RWPE2 (cell line): ENCODE results near the gene SFXN2.
"Not testable (repeated sequence)": the region's sequence is repeated elsewhere in the genome, so short reads cannot be mapped to it uniquely, and the experiment has no call there.

ENCODE experiments used
- ATAC-seq: fragments of 200-7000 bp; cut with Tn5 transposase; 3 replicates; pipeline ENCODE4 v1.9.1; 2021; ENCODE audit warnings: low read depth
- DNase-seq: peaks from one replicate; pipeline ENCODE4 v3.0.0-alpha.2; 2020; ENCODE audit warnings: low spot score
- H3K27ac ChIP-seq: fragments of 450-650 bp; 2 replicates; pipeline ENCODE4 v1.5.1; 2017; ENCODE audit warnings: mild to moderate bottlenecking; ENCODE audit not compliant: poor library complexity, severe bottlenecking
- H3K27me3 ChIP-seq: fragments of 250-450 bp; sonication (Bioruptor Pico); 2 replicates; pipeline ENCODE4 v1.5.1; 2021; ENCODE audit warnings: mild to moderate bottlenecking, moderate library complexity; ENCODE audit not compliant: insufficient read depth, poor library complexity, severe bottlenecking
- H3K36me3 ChIP-seq: fragments of 250-450 bp; sonication (Bioruptor Pico); 2 replicates; pipeline ENCODE4 v1.5.1; 2020; ENCODE audit warnings: low read depth, mild to moderate bottlenecking, moderate library complexity
- H3K4me1 ChIP-seq: fragments of 250-450 bp; sonication (Bioruptor Pico); 2 replicates; pipeline ENCODE4 v1.5.1; 2021; ENCODE audit warnings: mild to moderate bottlenecking, moderate library complexity; ENCODE audit not compliant: insufficient read depth, poor library complexity, severe bottlenecking
- H3K4me3 ChIP-seq: fragments of 250-450 bp; sonication (Bioruptor Pico); 2 replicates; pipeline ENCODE4 v1.5.1; 2021; ENCODE audit warnings: mild to moderate bottlenecking, moderate library complexity; ENCODE audit not compliant: severe bottlenecking
- H3K9me3 ChIP-seq: fragments of 250-450 bp; sonication (Bioruptor Pico); 2 replicates; pipeline ENCODE4 v1.5.1; 2021; ENCODE audit warnings: mild to moderate bottlenecking, moderate library complexity; ENCODE audit not compliant: severe bottlenecking
- TF ChIP-seq, protein P1 (sequence below): fragments of 450-650 bp; IDR thresholded peaks from one replicate; pipeline ENCODE4 v1.5.1; 2017; ENCODE audit warnings: mild to moderate bottlenecking, moderate library complexity; ENCODE audit not compliant: poor library complexity, severe bottlenecking

The SFXN2 gene

DNA sequence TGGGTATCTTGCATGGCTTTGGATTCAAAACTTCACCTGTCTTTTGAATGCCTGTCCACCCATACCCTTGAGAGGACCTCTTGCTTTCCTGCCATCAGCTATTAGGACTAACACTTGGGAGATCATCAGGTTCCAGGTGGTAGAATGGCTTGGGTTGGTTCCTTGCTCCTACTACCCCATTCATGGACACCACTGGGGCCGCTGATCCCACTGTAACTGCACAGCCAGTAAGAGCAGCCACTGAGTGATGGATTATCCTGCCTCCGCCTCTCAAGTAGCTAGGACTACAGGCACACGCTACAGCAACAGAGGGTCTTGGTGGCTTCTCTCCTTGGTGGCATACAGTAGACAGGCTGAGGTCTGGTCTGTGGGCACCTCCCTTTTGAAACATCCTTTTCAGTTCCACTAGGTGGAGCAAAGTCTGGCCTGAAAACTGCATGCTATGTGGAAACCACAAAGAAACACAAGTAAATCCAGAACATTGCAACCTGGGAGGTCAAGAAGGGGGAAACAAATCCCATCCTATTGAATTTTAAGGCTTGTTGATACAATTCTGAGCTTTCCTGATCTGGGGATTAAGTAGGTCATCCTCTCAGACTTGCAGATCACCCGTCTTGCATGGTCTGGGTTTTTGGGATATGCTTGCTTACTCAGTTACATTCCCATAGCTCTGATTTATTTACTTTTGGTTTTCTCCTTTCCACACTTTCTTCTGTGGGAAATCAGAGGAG is 38.7 kb downstream of the SFXN2 start:
- Histone ChIP-seq H3K4me1 (peaks cover 4% of the 10 kb centered on the region), H3K27ac (peak overlapping the region; percentile 27), H3K27me3 (no peaks in the 10 kb centered on the region), H3K4me3 (no peak overlapping the region), H3K36me3 (no peaks in the 10 kb centered on the region), H3K9me3 (no peaks in the 10 kb centered on the region)
- DNase-seq: no peak
- peak; percentile 88 for ATAC-seq
- TF ChIP-seq, protein P1, sequence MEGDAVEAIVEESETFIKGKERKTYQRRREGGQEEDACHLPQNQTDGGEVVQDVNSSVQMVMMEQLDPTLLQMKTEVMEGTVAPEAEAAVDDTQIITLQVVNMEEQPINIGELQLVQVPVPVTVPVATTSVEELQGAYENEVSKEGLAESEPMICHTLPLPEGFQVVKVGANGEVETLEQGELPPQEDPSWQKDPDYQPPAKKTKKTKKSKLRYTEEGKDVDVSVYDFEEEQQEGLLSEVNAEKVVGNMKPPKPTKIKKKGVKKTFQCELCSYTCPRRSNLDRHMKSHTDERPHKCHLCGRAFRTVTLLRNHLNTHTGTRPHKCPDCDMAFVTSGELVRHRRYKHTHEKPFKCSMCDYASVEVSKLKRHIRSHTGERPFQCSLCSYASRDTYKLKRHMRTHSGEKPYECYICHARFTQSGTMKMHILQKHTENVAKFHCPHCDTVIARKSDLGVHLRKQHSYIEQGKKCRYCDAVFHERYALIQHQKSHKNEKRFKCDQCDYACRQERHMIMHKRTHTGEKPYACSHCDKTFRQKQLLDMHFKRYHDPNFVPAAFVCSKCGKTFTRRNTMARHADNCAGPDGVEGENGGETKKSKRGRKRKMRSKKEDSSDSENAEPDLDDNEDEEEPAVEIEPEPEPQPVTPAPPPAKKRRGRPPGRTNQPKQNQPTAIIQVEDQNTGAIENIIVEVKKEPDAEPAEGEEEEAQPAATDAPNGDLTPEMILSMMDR: peak; percentile 81

DNA sequence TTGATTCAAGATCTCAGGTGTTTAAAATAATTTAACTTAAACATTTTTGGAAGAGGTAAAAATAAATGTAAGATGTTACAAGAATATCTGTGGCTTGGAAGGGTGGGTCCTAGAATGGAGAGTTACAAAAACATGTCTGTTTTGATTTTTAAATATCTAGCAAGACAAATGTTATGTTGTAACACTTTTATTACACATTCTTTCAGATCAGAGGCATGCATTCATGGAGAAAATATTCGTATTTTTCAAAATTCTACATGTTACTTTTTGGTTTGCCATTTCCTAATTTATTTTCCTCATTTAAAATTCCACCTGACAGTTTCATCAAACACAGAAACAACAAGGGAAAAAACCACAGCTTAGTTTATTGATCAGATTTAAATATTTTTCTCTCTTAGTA is 39.3 kb downstream of the SFXN2 start:
- Histone ChIP-seq H3K4me3 (no peak overlapping the region), H3K4me1 (peaks cover 4% of the 10 kb centered on the region), H3K27ac (peak overlapping the region; percentile 27), H3K36me3 (0 out of 2 replicates have a peak, but pooled peaks cover 4% of the 10 kb centered on the region), H3K9me3 (no peaks in the 10 kb centered on the region), H3K27me3 (no peaks in the 10 kb centered on the region)
- DNase-seq (no peak), ATAC-seq (no peak)
- TF ChIP-seq, protein P1: peak; percentile 3

DNA sequence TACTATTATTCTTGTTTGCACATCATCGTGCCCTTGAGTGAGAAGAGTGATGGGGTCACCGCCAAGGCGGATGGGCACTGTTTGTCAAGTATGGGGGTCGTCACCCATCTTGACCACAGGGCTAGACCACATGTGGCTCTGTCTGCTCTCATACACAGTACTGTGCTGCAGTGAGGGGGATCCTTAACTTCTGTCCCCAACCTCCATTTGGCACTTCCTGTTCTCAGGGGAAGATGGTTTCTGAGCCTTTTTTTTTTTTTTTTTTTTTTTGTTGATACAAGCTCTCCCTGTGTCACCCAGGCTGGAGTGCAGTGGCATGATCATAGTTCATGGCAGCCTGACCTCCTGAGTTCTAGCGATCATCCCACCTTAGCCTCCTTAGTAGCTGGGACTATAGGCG is 42.9 kb downstream of the SFXN2 start:
- TF ChIP-seq, protein P1: no peak
- Histone ChIP-seq H3K4me3 (no peak overlapping the region), H3K9me3 (no peaks in the 10 kb centered on the region), H3K36me3 (0 out of 2 replicates have a peak, but pooled peaks cover 4% of the 10 kb centered on the region), H3K4me1 (peaks cover 4% of the 10 kb centered on the region), H3K27me3 (no peaks in the 10 kb centered on the region), H3K27ac (no peak overlapping the region)
- no peak for ATAC-seq
- no peak for DNase-seq

DNA sequence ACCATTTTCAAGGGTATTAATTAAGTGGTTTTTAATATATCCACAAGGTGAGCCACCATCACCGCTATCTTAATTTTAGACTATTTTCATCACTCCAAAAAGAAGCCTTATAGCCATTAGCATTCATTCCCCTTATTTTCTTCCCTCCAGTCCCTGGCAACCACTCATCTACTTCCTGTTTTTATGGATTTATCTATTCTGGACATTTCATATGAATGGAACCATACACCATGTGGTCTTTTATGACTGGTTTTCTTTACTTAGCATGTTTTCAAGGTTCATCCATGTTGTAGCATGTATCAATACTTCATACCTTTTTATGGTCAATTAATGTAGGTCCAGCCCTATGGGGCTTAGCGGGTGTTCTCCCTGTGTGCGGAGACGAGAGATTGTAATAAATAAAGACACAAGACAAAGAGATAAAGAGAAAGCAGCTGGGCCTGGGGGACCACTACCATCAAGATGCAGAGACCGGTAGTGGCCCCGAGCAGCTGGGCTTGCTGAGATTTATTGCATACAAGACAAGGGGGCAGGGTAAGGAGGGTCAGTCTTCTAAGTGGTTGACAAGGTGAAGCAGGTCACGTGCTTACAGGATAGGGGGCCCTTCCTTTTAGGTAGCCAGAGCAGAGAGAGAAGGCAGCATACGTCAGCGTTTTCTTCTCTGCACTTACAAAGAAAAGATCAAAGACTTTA is 44.0 kb downstream of the SFXN2 start:
- DNase-seq: no peak
- Histone ChIP-seq H3K9me3 (no peaks in the 10 kb centered on the region), H3K4me1 (peaks cover 4% of the 10 kb centered on the region), H3K36me3 (0 out of 2 replicates have a peak, but pooled peaks cover 4% of the 10 kb centered on the region), H3K4me3 (no peak overlapping the region), H3K27ac (no peak overlapping the region), H3K27me3 (no peaks in the 10 kb centered on the region)
- no peak for ATAC-seq
- TF ChIP-seq, protein P1: no peak

DNA sequence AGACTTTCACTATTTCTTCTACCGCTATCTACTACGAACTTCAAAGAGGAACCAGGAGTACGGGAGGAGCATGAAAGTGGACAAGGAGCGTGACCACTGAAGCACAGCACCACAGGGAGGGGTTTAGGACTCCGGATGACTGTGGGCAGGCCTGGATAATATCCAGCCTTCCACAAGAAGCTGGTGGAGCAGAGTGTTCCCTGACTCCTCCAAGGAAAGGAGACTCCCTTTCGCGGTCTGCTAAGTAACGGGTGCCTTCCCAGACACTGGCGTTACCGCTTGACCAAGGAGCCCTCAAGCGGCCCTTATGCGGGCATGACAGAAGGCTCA is 44.5 kb downstream of the SFXN2 start:
- not testable (repeated sequence) for H3K9me3 ChIP-seq, DNase-seq, H3K36me3 ChIP-seq, ATAC-seq, H3K27me3 ChIP-seq, H3K27ac ChIP-seq, H3K4me1 ChIP-seq, H3K4me3 ChIP-seq
